ENCODE measurements around the gene C6orf118.

The C6orf118 gene

GRCh38 chr6:165300422-165300936 lies 8.9 kb downstream of the C6orf118 start:
- Histone ChIP-seq H3K9me2 (replicated peaks; ENCODE audit: control insufficient read depth, low read length) (no peaks in the 10 kb centered on the region), H3K27me3 (ENCODE audit: control insufficient read depth, low read length) (no peaks in the 10 kb centered on the region), H3K27ac (ENCODE audit: low read depth, low read length) (no peak overlapping the region), H3K79me2 (ENCODE audit: control insufficient read depth, low read length) (no peaks in the 10 kb centered on the region), H4K20me1 (ENCODE audit: control insufficient read depth, insufficient read depth, low read depth, low read length) (no peaks in the 10 kb centered on the region), H3K4me1 (ENCODE audit: control insufficient read depth, low read length) (no peaks in the 10 kb centered on the region), H3K4me3 (ENCODE audit: low read length) (no peak overlapping the region), H3K36me3 (ENCODE audit: control insufficient read depth, low read length) (no peaks in the 10 kb centered on the region), H3K4me2 (ENCODE audit: low read length) (no peak overlapping the region), H3K9me3 (ENCODE audit: control insufficient read depth, insufficient read depth, low read length) (peaks cover 8% of the 10 kb centered on the region; the same call in 1 of the 2 replicates), H3F3A (ENCODE audit: control insufficient read depth, insufficient read depth) (no peaks in the 10 kb centered on the region)
- no peak for TF ChIP-seq EZH2phosphoT487 (IDR thresholded peaks at IDR 0.05; ENCODE audit: borderline replicate concordance, low read length)
- TF ChIP-seq, protein P1, sequence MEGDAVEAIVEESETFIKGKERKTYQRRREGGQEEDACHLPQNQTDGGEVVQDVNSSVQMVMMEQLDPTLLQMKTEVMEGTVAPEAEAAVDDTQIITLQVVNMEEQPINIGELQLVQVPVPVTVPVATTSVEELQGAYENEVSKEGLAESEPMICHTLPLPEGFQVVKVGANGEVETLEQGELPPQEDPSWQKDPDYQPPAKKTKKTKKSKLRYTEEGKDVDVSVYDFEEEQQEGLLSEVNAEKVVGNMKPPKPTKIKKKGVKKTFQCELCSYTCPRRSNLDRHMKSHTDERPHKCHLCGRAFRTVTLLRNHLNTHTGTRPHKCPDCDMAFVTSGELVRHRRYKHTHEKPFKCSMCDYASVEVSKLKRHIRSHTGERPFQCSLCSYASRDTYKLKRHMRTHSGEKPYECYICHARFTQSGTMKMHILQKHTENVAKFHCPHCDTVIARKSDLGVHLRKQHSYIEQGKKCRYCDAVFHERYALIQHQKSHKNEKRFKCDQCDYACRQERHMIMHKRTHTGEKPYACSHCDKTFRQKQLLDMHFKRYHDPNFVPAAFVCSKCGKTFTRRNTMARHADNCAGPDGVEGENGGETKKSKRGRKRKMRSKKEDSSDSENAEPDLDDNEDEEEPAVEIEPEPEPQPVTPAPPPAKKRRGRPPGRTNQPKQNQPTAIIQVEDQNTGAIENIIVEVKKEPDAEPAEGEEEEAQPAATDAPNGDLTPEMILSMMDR (IDR thresholded peaks at IDR 0.05; ENCODE audit: low read depth, low read length, poor library complexity, severe bottlenecking), result no peak

DNA sequence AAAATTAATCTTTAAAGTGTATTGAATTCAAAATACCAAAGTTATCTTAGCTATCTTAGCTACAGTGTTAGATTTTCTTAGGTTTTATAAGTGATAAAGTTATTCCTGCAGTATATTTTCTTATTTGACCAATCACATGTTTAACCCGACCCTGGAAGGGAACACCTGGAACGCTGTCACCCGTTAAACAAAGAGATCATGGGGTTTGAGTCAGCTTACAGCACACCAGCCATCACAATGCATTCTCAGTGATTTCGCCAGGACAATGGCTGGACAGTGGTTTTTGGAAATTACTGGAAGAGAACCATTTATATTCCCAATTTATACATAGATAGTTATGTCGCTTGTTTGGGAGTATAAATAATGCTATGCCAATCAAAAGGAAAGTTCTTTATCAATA lies 10.5 kb downstream of the C6orf118 start:
- no peak for TF ChIP-seq EZH2phosphoT487 (IDR thresholded peaks at IDR 0.05; ENCODE audit: borderline replicate concordance, low read length)
- TF ChIP-seq, protein P1 (IDR thresholded peaks at IDR 0.05; ENCODE audit: low read depth, low read length, poor library complexity, severe bottlenecking), result no peak
- Histone ChIP-seq H3K36me3 (ENCODE audit: control insufficient read depth, low read length) (no peaks in the 10 kb centered on the region), H3K27ac (ENCODE audit: low read depth, low read length) (no peak overlapping the region), H3F3A (ENCODE audit: control insufficient read depth, insufficient read depth) (no peaks in the 10 kb centered on the region), H3K4me2 (ENCODE audit: low read length) (no peak overlapping the region), H3K27me3 (ENCODE audit: control insufficient read depth, low read length) (no peaks in the 10 kb centered on the region), H3K79me2 (ENCODE audit: control insufficient read depth, low read length) (no peaks in the 10 kb centered on the region), H3K9me2 (replicated peaks; ENCODE audit: control insufficient read depth, low read length) (no peaks in the 10 kb centered on the region), H4K20me1 (ENCODE audit: control insufficient read depth, insufficient read depth, low read depth, low read length) (no peaks in the 10 kb centered on the region), H3K4me1 (ENCODE audit: control insufficient read depth, low read length) (no peaks in the 10 kb centered on the region), H3K9me3 (ENCODE audit: control insufficient read depth, insufficient read depth, low read length) (peaks cover 8% of the 10 kb centered on the region; the same call in 1 of the 2 replicates), H3K4me3 (ENCODE audit: low read length) (no peak overlapping the region)

GRCh38 chr6:165298402-165298801 lies 11.0 kb downstream of the C6orf118 start:
- Histone ChIP-seq H3K4me3 (ENCODE audit: low read length) (no peak overlapping the region), H3K9me2 (replicated peaks; ENCODE audit: control insufficient read depth, low read length) (no peaks in the 10 kb centered on the region), H3K36me3 (ENCODE audit: control insufficient read depth, low read length) (no peaks in the 10 kb centered on the region), H3K79me2 (ENCODE audit: control insufficient read depth, low read length) (no peaks in the 10 kb centered on the region), H3F3A (ENCODE audit: control insufficient read depth, insufficient read depth) (no peaks in the 10 kb centered on the region), H3K27me3 (ENCODE audit: control insufficient read depth, low read length) (no peaks in the 10 kb centered on the region), H3K4me2 (ENCODE audit: low read length) (no peak overlapping the region), H3K27ac (ENCODE audit: low read depth, low read length) (no peak overlapping the region), H3K9me3 (ENCODE audit: control insufficient read depth, insufficient read depth, low read length) (peaks cover 8% of the 10 kb centered on the region; the same call in 1 of the 2 replicates), H3K4me1 (ENCODE audit: control insufficient read depth, low read length) (no peaks in the 10 kb centered on the region), H4K20me1 (ENCODE audit: control insufficient read depth, insufficient read depth, low read depth, low read length) (no peaks in the 10 kb centered on the region)
- TF ChIP-seq, protein P1 (IDR thresholded peaks at IDR 0.05; ENCODE audit: low read depth, low read length, poor library complexity, severe bottlenecking), result no peak
- TF ChIP-seq EZH2phosphoT487 (IDR thresholded peaks at IDR 0.05; ENCODE audit: borderline replicate concordance, low read length), result no peak

All from DOHH2 (cell line).